ACHN (cell line): ENCODE results near the gene IQGAP2.
"Not testable (repeated sequence)": the region's sequence is repeated elsewhere in the genome, so short reads cannot be mapped to it uniquely, and the experiment has no call there.

Experiments used
- DNase-seq: peaks from one replicate; pipeline ENCODE4 v3.0.0-alpha.2; 2015
- in situ Hi-C: cut with HindIII; loops from 2 replicates; pipeline ENCODE4 v1.10.0; 2017; ENCODE audit warnings: low sequenced_read_pairs, low pct_ligation_motif_present, low pct_unique_long_range_greater_than_20kb

Gene IQGAP2

GRCh38 chr5:76677849-76678472, 274.9 kb downstream of the IQGAP2 start:
- in situ Hi-C loops = no loop called here
- DNase-seq = no peak

DNA sequence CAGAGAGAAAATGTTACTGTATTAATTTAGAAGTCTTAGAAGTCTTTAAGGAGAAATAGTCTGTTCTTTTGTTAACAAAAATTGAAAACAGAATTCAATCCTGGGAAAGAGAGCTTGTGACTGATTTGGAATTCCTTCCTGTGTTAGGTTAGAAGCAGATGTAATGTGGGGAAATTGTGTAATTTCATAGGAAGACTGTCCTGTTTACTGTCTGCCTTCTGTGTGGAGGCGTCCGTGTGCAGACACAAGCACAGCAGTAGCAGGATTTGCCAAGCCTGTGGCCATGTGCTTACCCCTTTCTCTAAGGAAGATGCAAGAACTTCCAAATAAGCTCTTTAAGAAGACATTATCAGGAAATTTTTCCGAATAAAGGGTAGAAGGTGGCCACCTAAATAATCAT, 276.1 kb downstream of the IQGAP2 start:
- DNase-seq = no peak
- in situ Hi-C loops = no loop called here

DNA sequence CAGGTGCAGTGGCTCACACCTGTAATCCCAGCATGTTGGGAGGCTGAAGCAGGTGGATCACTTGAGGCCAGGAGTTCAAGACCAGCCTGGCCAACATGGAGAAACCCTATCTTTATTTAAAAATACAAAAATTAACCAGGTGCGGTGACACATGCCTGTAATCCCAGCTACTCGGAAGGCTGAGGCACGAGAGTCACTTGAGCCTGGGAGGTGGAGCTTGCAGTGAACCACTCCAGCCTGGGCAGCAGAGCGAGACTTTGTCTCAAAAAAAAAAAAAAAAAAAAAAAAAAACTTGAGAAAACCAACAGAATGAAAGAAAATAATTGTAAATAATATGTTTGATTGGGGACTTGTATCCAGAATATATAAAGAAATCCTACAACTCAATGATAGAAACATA, 277.7 kb downstream of the IQGAP2 start:
- in situ Hi-C loops, DNase-seq: not testable (repeated sequence)

DNA sequence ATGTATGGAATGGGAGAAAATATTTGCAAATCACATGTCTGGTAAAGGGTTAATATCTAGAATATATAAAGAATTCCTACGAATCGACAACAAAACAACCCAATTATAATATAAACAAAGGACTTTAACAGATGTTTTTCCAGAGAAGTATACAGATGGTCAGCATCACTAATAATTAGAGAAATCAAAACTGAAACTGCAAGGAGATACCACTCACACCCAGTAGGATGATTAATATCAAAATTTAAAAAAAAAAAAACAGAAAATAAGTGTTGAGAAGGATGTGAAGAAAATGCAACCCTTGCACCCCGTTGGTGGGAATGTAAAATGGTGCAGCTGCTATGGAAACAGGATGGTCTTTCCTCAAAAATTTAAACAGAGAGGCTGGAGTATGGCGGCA, 278.2 kb downstream of the IQGAP2 start:
- in situ Hi-C loops = no loop called here
- DNase-seq = no peak

DNA sequence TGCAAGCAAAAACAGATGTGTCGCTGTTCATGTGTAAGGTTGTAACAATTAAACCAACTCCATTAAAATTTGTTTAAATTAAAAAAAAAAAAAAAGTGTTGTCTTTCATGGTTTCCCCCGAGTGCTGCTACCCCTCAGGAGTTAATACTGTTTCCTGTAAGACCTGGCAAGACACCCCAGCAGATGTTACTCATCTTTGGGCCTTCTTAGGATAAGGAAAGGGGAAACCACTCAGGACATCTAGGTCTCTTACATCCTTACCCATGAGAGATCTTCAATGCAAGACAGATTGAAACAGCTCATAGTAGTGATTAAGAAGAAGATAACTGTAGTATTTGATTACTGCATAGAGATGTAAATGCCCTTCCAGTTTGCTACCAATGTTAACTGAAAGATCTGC, 279.3 kb downstream of the IQGAP2 start:
- DNase-seq = no peak
- in situ Hi-C loops = no loop called here

DNA sequence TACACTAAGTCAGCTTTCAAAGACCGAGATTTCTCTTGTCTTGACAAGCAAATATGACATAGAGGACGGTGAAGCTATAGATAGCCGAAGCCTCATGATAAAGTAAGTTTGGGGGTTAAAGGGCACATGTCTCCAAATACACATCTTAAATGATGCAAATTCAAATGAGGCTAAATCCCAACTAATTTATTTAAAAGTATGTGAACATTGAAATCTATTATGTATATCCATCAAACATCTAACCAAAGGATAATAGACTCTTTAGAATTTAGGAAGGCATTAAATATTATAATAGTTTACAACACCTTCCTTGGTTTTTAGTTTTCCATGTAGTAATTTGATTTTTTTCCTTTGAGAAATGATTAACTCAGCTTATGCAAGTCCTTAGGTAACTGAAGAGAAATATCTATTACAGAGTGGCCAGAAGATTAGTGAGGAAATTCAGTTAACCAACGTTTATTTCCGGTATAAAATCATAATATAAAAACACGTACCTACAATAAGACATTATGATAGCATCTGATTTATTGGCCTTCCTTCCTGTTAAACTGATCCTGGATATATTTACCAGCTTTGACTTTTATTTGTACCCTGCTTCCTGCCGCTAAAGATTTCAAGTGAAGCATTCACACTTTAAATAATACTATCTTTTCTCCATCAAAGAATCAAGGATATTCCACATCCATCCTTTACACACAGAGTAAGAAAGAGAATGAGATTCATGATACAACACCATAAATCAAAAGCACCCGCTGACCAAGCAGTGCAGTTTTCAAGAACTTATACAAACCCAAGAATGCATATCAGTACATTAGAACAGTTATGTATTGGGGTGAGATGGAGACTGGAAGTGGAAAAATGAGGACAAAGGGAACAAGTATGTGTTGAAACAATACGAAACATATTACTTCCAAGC, 281.0 kb downstream of the IQGAP2 start:
- no peak for DNase-seq
- in situ Hi-C loops = no loop called here

GRCh38 chr5:76684756-76685519, 281.9 kb downstream of the IQGAP2 start:
- in situ Hi-C loops = no loop called here
- DNase-seq = no peak

GRCh38 chr5:76685704-76686103, 282.6 kb downstream of the IQGAP2 start:
- no peak for DNase-seq
- in situ Hi-C loops = no loop called here

- no peak for DNase-seq
- in situ Hi-C loops = no loop called here
Measured at GRCh38 chr5:76688212-76688611, 285.1 kb downstream of the IQGAP2 start.

GRCh38 chr5:76688836-76689235, 285.8 kb downstream of the IQGAP2 start:
- in situ Hi-C loops = no loop called here
- no peak for DNase-seq

DNA sequence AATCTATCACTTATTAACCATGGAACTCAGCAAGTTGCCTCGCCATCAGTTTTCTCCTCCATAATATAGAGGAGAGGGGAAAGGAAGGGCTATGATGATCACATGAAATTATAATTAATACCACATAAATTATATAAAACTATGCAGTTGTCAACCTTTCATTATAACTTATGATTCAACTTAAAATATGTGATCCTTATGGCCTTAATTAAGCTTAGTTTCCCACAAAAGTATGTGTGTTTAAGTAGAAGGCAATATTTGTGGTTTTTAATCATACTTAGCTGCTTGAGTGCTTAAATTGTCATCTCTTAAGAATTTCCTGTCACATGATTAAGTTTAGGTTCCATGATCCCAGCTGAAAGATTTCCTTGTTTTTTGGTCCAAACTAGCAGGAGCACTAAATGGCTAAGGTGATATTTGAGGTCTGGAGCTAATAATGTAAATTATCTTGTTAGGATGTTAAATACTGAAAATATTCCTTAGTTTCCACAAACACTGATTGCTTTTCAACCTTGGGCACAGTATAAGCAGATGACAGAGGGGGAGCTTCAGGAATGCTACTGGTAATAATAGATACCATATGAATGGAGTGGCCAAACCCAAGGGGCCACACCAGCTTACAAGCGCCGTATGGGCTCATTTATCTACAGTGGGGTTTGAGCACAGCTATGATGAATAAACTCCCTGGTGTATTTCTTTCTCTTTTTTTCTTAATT, 286.4 kb downstream of the IQGAP2 start:
- peak; percentile 8 for DNase-seq
- in situ Hi-C loops = no loop called here

- in situ Hi-C loops = no loop called here
- no peak for DNase-seq
Measured at GRCh38 chr5:76690037-76690679, 287.1 kb downstream of the IQGAP2 start.

GRCh38 chr5:76690704-76691466, 287.8 kb downstream of the IQGAP2 start:
- no peak for DNase-seq

DNA sequence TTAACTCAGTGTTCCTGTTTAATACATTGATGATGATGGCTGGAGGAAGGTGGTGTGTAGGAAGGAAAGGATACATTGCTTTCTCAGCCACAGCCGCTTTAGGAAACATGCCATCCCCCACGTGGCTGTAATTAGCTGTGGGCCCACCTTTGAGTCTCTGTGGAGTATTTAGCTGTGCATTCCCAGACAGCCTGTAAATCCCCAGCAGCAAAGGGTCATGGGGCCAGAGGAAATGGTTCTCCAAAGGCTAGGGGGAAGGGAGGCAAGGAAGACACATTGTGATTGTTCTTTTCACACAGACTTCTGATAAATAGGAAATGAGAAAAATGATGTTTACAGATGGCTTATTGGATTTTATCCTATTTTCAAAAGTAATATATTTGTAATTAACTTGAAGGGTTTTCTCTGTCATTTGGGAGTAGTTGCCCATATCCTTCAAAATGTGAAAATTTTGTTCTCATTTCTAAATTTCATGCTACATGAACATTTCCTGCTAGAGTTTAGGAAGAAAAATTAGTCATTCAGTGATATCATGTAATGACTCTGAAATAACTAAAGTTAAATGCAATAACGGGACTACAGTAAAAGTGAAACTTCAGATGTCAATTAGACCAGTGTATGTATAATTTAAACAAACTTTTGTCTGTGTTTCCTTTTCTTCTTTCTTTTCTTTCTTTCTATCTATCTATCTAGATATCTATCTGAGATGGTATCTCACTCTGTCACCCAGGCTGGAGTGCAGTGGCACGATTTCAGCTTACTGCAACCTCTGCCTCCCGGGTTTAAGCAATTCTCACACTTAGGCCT, 288.6 kb downstream of the IQGAP2 start:
- in situ Hi-C loops = no loop called here
- DNase-seq = no peak

More at GRCh38 chr5:76690704-76691466, 287.8 kb downstream of the IQGAP2 start:
- in situ Hi-C loops = no loop called here

DNA sequence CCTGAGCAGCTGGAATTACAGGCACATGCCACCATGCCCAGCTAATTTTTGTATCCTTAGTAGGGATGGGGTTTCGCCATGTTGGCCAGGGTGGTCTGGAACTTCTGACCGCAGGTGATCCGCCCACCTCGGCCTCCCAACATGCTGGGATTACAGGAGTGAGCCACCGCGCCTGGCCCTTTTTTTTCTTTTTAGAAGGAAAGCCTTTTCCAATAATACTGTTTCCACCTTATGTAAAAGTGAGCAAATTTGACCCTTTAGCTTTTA, 289.1 kb downstream of the IQGAP2 start:
- in situ Hi-C loops = no loop called here
- no peak for DNase-seq

DNA sequence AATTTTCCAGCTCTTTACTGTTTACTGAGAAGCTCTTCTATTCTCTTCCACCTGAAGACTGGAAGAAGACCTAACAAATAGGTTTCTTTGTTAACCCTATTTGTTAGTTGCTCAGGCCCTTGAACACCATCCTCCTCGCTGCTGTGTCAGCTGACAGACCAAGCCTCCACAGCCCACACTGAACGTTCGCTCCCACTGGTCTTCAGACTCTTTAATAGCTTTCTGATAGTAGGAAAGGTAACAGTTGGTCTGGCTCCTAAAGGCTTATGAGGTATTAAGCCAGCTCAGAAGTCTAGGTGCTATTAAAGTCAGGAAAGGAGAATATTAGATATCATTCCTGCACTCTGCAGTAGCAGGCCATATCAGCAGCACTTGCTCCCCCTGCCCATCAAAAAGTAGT, 289.6 kb downstream of the IQGAP2 start:
- in situ Hi-C loops = no loop called here
- DNase-seq = no peak

- no peak for DNase-seq
- in situ Hi-C loops = no loop called here
Measured at GRCh38 chr5:76693141-76693540, 290.1 kb downstream of the IQGAP2 start.
